K562 (cell line): ENCODE data around the gene MARCO. TPM values are rescaled to one million over a fixed set of nuclear protein-coding genes. Genes with fewer than 3 reads are reported as not detected.

Experiments
- ATAC-seq: fragments of 200-7000 bp; cut with Tn5 transposase; 3 replicates; pipeline ENCODE4 v1.9.1; 2020; ENCODE audit warnings: moderate library complexity
- BruUV-seq: library from RNA; stranded (reverse); fragments of 400-500 nt; replicated peaks from 2 replicates; lab custom pipeline; 2021; lab: Mats Ljungman, UMichigan
- CTCF ChIA-PET: fragments of 300-600 bp; formaldehyde crosslinking; extraction: SDS; loops from one replicate; lab custom pipeline; 2021; ENCODE audit warnings: low intra/inter-chr PET ratio; lab: Yijun Ruan, JAX
- POLR2A ChIA-PET: fragments of 300-600, 350-650 bp; sonication (Branson Sonifier 250); formaldehyde crosslinking; extraction: SDS; loops from one replicate; lab custom pipeline; 2021; ENCODE audit warnings: antibody characterized with exemption, inconsistent platforms; lab: Yijun Ruan, JAX
- DNase-seq, 4 experiments: peaks; one replicate each; pipeline versions ENCODE4 v3.0.0 to v3.0.0-alpha.2; 2011 to 2018; ENCODE audit warnings: low spot score in 3 of 4, mixed read lengths in 3 of 4; ENCODE audit errors: extremely low read depth in 1 of 4
- FAIRE-seq: peaks from 2 replicates; lab custom pipeline; 2011; peaks lifted over from hg19 to GRCh38; lab: Jason Lieb, UNC
- H2AFZ ChIP-seq: 2 replicates; pipeline ENCODE4 v1.6.0; 2011; ENCODE audit warnings: low read depth, low read length, control low read depth, inconsistent platforms
- H3K27ac ChIP-seq: fragments of 200-600 bp; 3 replicates; pipeline ENCODE4 v1.8.0; 2011; ENCODE audit warnings: low read depth, mild to moderate bottlenecking, control low read depth, inconsistent platforms, low read length, moderate library complexity, mixed read lengths; ENCODE audit errors: extremely low read depth
- H3K27me3 ChIP-seq, 2 experiments: fragments of 300-600 bp in 1 of 2; 2 replicates in 1 of 2; 3 replicates in 1 of 2; pipeline versions ENCODE4 v1.6.0 to v1.8.0; 2011; ENCODE audit warnings: inconsistent platforms in 2 of 2, low read length in 2 of 2, mild to moderate bottlenecking in 1 of 2, mixed read lengths in 1 of 2, moderate library complexity in 1 of 2; ENCODE audit not compliant: control insufficient read depth in 2 of 2, insufficient read depth in 2 of 2
- H3K36me3 ChIP-seq: fragments of 300-600 bp; 3 replicates; pipeline ENCODE4 v1.8.0; 2011; ENCODE audit warnings: mild to moderate bottlenecking, low read length, inconsistent platforms; ENCODE audit not compliant: control insufficient read depth, insufficient read depth
- H3K4me1 ChIP-seq, 2 experiments: fragments of 200-600 bp in 1 of 2; replicated peaks in 1 of 2; 2 replicates in 1 of 2; 3 replicates in 1 of 2; pipeline versions ENCODE4 v1.5.1 to v1.8.0; 2011; ENCODE audit warnings: inconsistent platforms in 2 of 2, low read length in 2 of 2, mild to moderate bottlenecking in 1 of 2, mixed read lengths in 1 of 2, moderate library complexity in 1 of 2; ENCODE audit not compliant: control insufficient read depth in 2 of 2, insufficient read depth in 2 of 2
- H3K4me2 ChIP-seq: 2 replicates; pipeline ENCODE4 v1.6.1; 2011; ENCODE audit warnings: low read length, control low read depth, inconsistent platforms, mixed read lengths; ENCODE audit not compliant: insufficient read depth
- H3K4me3 ChIP-seq: fragments of 200-600 bp; sonication (generic), shearing (Covaris generic); 2 replicates; pipeline ENCODE4 v1.5.1; 2016; ENCODE audit warnings: control low read depth, inconsistent platforms
- H3K79me2 ChIP-seq: fragments of 200-600 bp; 3 replicates; pipeline ENCODE4 v1.8.0; 2011; ENCODE audit warnings: low read length, inconsistent platforms; ENCODE audit not compliant: control insufficient read depth, insufficient read depth
- H3K9ac ChIP-seq, 2 experiments: 2 replicates each; pipeline versions ENCODE4 v1.6.0 to v1.6.1; 2011; ENCODE audit warnings: low read depth in 2 of 2, low read length in 2 of 2, control low read depth in 1 of 2, inconsistent platforms in 1 of 2, mild to moderate bottlenecking in 1 of 2, mixed read lengths in 1 of 2; ENCODE audit not compliant: insufficient read depth in 1 of 2
- H3K9me1 ChIP-seq: one replicate; pipeline ENCODE4 v1.6.0; 2011; ENCODE audit warnings: inconsistent platforms, mild to moderate bottlenecking, low read length, moderate library complexity; ENCODE audit not compliant: control insufficient read depth, insufficient read depth
- H3K9me3 ChIP-seq: replicated peaks from 2 replicates; pipeline ENCODE4 v1.5.1; 2011; ENCODE audit warnings: low read depth, low read length, inconsistent platforms; ENCODE audit not compliant: control insufficient read depth, insufficient read depth
- H4K20me1 ChIP-seq: replicated peaks from 2 replicates; pipeline ENCODE4 v1.6.1; 2011; ENCODE audit warnings: low read length, inconsistent platforms, mixed read lengths; ENCODE audit not compliant: control insufficient read depth, insufficient read depth
- CBX2 ChIP-seq: fragments of 200-600 bp; sonication (generic); IDR thresholded peaks from one replicate; pipeline ENCODE4 v1.6.1; 2012; ENCODE audit warnings: mild to moderate bottlenecking, low read length, inconsistent platforms; ENCODE audit not compliant: insufficient read depth, poor library complexity, severe bottlenecking
- ELF4 ChIP-seq: fragments of 450-650 bp; formaldehyde crosslinking; IDR thresholded peaks from 2 replicates; pipeline ENCODE4 v1.4.0; 2022; ENCODE audit warnings: missing genetic modification characterization
- EP400 ChIP-seq: fragments of 450-650 bp; IDR thresholded peaks from 2 replicates; pipeline ENCODE4 v1.6.1; 2017; ENCODE audit warnings: antibody characterized with exemption, mild to moderate bottlenecking, moderate library complexity
- FIP1L1 ChIP-seq: fragments of 200-400 bp; formaldehyde crosslinking; IDR thresholded peaks from 2 replicates; pipeline ENCODE4 v1.6.1; 2018; ENCODE audit warnings: mild to moderate bottlenecking, low read depth, low read length; ENCODE audit not compliant: poor library complexity, severe bottlenecking
- HDAC6 ChIP-seq: IDR thresholded peaks from 2 replicates; pipeline ENCODE4 v1.6.1; 2012; ENCODE audit warnings: low read depth, mild to moderate bottlenecking, control low read depth, inconsistent platforms, low read length, moderate library complexity
- NFYB ChIP-seq: IDR thresholded peaks from 2 replicates; pipeline ENCODE4 v1.6.1; 2011; ENCODE audit warnings: mild to moderate bottlenecking, moderate library complexity; ENCODE audit not compliant: insufficient read length; ENCODE audit errors: extremely low read depth
- NR3C1 ChIP-seq: sonication (generic); formaldehyde crosslinking; IDR thresholded peaks from 2 replicates; pipeline ENCODE4 v1.8.1; 2022; ENCODE audit warnings: missing genetic modification reagents
- PHF21A ChIP-seq: fragments of 450-650 bp; IDR thresholded peaks from 2 replicates; pipeline ENCODE4 v1.6.1; 2017; ENCODE audit warnings: low read depth, borderline replicate concordance
- RBBP5 ChIP-seq: fragments of 200-600 bp; sonication (generic); IDR thresholded peaks from 2 replicates; pipeline ENCODE4 v1.6.1; 2012; ENCODE audit warnings: borderline replicate concordance, mild to moderate bottlenecking, low read length, control low read depth, inconsistent platforms; ENCODE audit not compliant: insufficient read depth, poor library complexity, severe bottlenecking
- TBP ChIP-seq: optimal IDR thresholded peaks from 2 replicates; pipeline ENCODE3; 2011; ENCODE audit warnings: low read depth, low read length, improper control_type of control experiment
- THRAP3 ChIP-seq: fragments of 450-650 bp; IDR thresholded peaks from 2 replicates; pipeline ENCODE4 v1.6.1; 2016; ENCODE audit warnings: mild to moderate bottlenecking, inconsistent platforms, borderline replicate concordance
- ZFP36 ChIP-seq: fragments of 150-350 bp; IDR thresholded peaks from 2 replicates; pipeline ENCODE4 v1.6.1; 2018; ENCODE audit warnings: low read length, low read depth; ENCODE audit not compliant: partially characterized antibody
- ZNF184 ChIP-seq: sonication (generic); formaldehyde crosslinking; IDR thresholded peaks from 2 replicates; pipeline ENCODE4 v1.5.0; 2020; ENCODE audit warnings: missing genetic modification reagents
- ZNF384 ChIP-seq: IDR thresholded peaks from 2 replicates; pipeline ENCODE4 v1.6.1; 2012; ENCODE audit warnings: low read depth, low read length, improper control_type of control experiment
- ZNF445 ChIP-seq: fragments of 250-450 bp; sonication (Bioruptor Pico); IDR thresholded peaks from 2 replicates; pipeline ENCODE4 v1.4.0; 2020; ENCODE audit warnings: low read depth, mild to moderate bottlenecking, moderate library complexity
- WGBS: fragments of 100-300 bp; shearing (Covaris generic); methylation state at CpG from one replicate; pipeline ENCODE4 v1.1.6; 2016; ENCODE audit warnings: low coverage, mixed read lengths; ENCODE audit not compliant: insufficient coverage; ENCODE audit errors: missing lambda C conversion rate; 5-methylcytosine and 5-hydroxymethylcytosine counted together
- in situ Hi-C: fragments of 300-500 bp; cut with MboI; formaldehyde crosslinking; loops from 4 replicates; pipeline ENCODE4 v1.15.0; 2018; ENCODE audit warnings: inconsistent platforms, mixed read lengths
- intact Hi-C: fragments of 100-400 bp; cut with micrococcal nuclease; formaldehyde crosslinking; loops from 2 replicates; pipeline ENCODE4 v1.14.2; 2022
- polyA plus RNA-seq, 8 experiments: library from polyadenylated mRNA; depleted of rRNA in 4 of 8; stranded (reverse) in 5 of 8; unstranded in 3 of 8; fragments of >200 nt; fragmentation: Nextera tagmentation in 2 of 8; fragmentation: Illumina TruSeq in 1 of 8; extraction: Ambion mirVana in 2 of 8; extraction: Trizol in 1 of 8; gene quantifications; 2 replicates each; pipeline versions ENCODE4 v1.2.1 to v1.2.3, GENCODE V29; 2011 to 2014; ENCODE audit warnings: inconsistent platforms in 1 of 8, missing spikeins in 1 of 8
- total RNA-seq, 7 experiments: library from RNA; depleted of rRNA in 6 of 7; stranded (reverse); fragments of >200 nt in 6 of 7; fragmentation: Illumina TruSeq in 2 of 7; extraction: Trizol in 2 of 7; gene quantifications; 2 replicates each; pipeline versions ENCODE4 v1.2.1 to v1.2.3, GENCODE V29; 2011 to 2021; ENCODE audit warnings: low replicate concordance in 1 of 7
- TF ChIP-seq, protein P1 (sequence below): fragments of 450-650 bp; IDR thresholded peaks from 2 replicates; pipeline ENCODE4 v1.6.1; 2014; ENCODE audit warnings: low read depth, mild to moderate bottlenecking, moderate library complexity, borderline replicate concordance
- TF ChIP-seq, protein P2 (sequence below), 3 experiments: IDR thresholded peaks in 2 of 3; conservative IDR thresholded peaks in 1 of 3; 2 replicates each; pipeline ENCODE4 v1.5.1; 2011 to 2012; ENCODE audit warnings: low read length in 3 of 3, mild to moderate bottlenecking in 3 of 3, control low read depth in 2 of 3, improper control_type of control experiment in 1 of 3, inconsistent platforms in 1 of 3, low read depth in 1 of 3, mixed read lengths in 1 of 3, moderate library complexity in 1 of 3; ENCODE audit not compliant: insufficient read depth in 2 of 3
- TF ChIP-seq, protein P3 (sequence below): sonication (generic); formaldehyde crosslinking; IDR thresholded peaks from 2 replicates; pipeline ENCODE4 v1.8.0; 2022; ENCODE audit warnings: mild to moderate bottlenecking, missing genetic modification reagents
- TF ChIP-seq, protein P4 (sequence below): sonication (generic); formaldehyde crosslinking; IDR thresholded peaks from 2 replicates; pipeline ENCODE4 v1.5.0; 2020; ENCODE audit warnings: missing genetic modification reagents

MARCO gene
- total and polyA plus RNA-seq, 9 of the 15 experiments (the other 6 are each of a cell fraction or from before 2014, with no cell fraction given) = 0.31 TPM; not detected in 8

DNA sequence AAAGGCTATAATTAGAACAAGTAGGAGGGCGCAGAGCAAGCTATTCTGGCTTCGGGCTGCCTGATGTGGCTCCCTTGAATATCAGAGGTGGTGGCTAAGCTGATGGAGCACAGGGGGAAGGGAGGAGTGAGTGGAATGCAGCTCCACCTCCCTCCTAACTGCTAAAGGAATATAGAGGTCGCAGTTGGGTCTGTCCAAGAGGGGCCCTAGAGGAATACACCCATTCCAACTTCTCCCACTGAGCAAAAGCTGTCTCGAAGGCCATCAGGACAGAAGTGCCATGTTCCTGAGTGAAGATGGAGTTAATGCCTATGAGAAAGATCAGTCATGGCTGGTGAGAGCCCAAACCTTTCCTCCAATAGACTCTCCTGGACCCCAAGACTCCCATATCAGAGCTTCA, 32.8 kb upstream of the MARCO start:
- BruUV-seq = no TSS peak
- CTCF ChIA-PET = no interaction called here
- no peaks in the 10 kb centered on the region for H3K4me1 ChIP-seq
- H3K9me3 ChIP-seq = no peaks in the 10 kb centered on the region
- intact Hi-C loops (no loop called here), in situ Hi-C loops (no loop called here)
- POLR2A ChIA-PET = no interaction called here
- no peak overlapping the region for H3K4me3 ChIP-seq
- no peaks in the 10 kb centered on the region for H3K79me2 ChIP-seq
- ATAC-seq (no peak), FAIRE-seq (no peak), DNase-seq (no peak)
- no peak overlapping the region for H3K4me2 ChIP-seq
- H3K27ac ChIP-seq = no peak overlapping the region
- no peaks in the 10 kb centered on the region for H3K36me3 ChIP-seq
- H4K20me1 ChIP-seq = no peaks in the 10 kb centered on the region
- WGBS = 5% methylated on average over 4 of the region's 4 CpGs
- no peaks in the 10 kb centered on the region for H3K9me1 ChIP-seq
- H2AFZ ChIP-seq = no peak overlapping the region
- peaks cover 5% of the 10 kb centered on the region in 2 experiments; a peak in 1 of 5 replicates for H3K27me3 ChIP-seq
- no peak overlapping the region for H3K9ac ChIP-seq
- no peak for TF ChIP-seq NR3C1 (CRISPR knock-in tag)
- TF ChIP-seq EP400 = no peak
- TF ChIP-seq, protein P1, sequence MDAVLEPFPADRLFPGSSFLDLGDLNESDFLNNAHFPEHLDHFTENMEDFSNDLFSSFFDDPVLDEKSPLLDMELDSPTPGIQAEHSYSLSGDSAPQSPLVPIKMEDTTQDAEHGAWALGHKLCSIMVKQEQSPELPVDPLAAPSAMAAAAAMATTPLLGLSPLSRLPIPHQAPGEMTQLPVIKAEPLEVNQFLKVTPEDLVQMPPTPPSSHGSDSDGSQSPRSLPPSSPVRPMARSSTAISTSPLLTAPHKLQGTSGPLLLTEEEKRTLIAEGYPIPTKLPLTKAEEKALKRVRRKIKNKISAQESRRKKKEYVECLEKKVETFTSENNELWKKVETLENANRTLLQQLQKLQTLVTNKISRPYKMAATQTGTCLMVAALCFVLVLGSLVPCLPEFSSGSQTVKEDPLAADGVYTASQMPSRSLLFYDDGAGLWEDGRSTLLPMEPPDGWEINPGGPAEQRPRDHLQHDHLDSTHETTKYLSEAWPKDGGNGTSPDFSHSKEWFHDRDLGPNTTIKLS = no peak
- no peak for TF ChIP-seq FIP1L1
- TF ChIP-seq ELF4 (CRISPR knock-in tag) = no peak
- no peak for TF ChIP-seq ZNF184 (CRISPR knock-in tag)
- TF ChIP-seq CBX2 = no peak
- TF ChIP-seq, protein P2, sequence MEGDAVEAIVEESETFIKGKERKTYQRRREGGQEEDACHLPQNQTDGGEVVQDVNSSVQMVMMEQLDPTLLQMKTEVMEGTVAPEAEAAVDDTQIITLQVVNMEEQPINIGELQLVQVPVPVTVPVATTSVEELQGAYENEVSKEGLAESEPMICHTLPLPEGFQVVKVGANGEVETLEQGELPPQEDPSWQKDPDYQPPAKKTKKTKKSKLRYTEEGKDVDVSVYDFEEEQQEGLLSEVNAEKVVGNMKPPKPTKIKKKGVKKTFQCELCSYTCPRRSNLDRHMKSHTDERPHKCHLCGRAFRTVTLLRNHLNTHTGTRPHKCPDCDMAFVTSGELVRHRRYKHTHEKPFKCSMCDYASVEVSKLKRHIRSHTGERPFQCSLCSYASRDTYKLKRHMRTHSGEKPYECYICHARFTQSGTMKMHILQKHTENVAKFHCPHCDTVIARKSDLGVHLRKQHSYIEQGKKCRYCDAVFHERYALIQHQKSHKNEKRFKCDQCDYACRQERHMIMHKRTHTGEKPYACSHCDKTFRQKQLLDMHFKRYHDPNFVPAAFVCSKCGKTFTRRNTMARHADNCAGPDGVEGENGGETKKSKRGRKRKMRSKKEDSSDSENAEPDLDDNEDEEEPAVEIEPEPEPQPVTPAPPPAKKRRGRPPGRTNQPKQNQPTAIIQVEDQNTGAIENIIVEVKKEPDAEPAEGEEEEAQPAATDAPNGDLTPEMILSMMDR (IDR thresholded peaks at IDR 0.05 in 2 of 3, conservative IDR thresholded peaks at IDR 0.05 in 1 of 3; ENCODE audit: insufficient read depth in 2 of 3, low read depth in 1 of 3, low read length in 3 of 3) = no peak
- TF ChIP-seq ZFP36 = no peak
- no peak for TF ChIP-seq TBP
- TF ChIP-seq, protein P3, sequence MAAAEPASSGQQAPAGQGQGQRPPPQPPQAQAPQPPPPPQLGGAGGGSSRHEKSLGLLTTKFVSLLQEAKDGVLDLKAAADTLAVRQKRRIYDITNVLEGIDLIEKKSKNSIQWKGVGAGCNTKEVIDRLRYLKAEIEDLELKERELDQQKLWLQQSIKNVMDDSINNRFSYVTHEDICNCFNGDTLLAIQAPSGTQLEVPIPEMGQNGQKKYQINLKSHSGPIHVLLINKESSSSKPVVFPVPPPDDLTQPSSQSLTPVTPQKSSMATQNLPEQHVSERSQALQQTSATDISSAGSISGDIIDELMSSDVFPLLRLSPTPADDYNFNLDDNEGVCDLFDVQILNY = no peak
- TF ChIP-seq RBBP5 = no peak
- TF ChIP-seq ZNF445 = no peak
- TF ChIP-seq, protein P4, sequence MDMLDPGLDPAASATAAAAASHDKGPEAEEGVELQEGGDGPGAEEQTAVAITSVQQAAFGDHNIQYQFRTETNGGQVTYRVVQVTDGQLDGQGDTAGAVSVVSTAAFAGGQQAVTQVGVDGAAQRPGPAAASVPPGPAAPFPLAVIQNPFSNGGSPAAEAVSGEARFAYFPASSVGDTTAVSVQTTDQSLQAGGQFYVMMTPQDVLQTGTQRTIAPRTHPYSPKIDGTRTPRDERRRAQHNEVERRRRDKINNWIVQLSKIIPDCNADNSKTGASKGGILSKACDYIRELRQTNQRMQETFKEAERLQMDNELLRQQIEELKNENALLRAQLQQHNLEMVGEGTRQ (CRISPR knock-in tag) = no peak
- TF ChIP-seq HDAC6 = no peak
- no peak for TF ChIP-seq PHF21A
- no peak for TF ChIP-seq THRAP3
- TF ChIP-seq ZNF384 = no peak
- TF ChIP-seq NFYB = no peak
